Stimulated activated effector memory CD8-positive, alpha-beta T cell treated with anti-CD3 and anti-CD28 coated beads, Interleukin-12 subunit alpha, Interleukin-12 subunit beta, amount 100 ng/mL, for 72 hours (primary cell): ENCODE measurements around the gene ZBTB46.
A peak's percentile ranks its signal among the peaks of the same experiment; 100 is the strongest.

Experiments
- ATAC-seq: fragments of 150-1000 bp; cut with Tn5 transposase; 2 replicates; pipeline ENCODE4 v1.10.0; 2021
- DNase-seq, 2 donors: peaks; one replicate each; pipeline ENCODE4 v3.0.0; 2021 to 2022; ENCODE audit warnings: low spot score in 2 of 2
- H3K27ac Mint-ChIP-seq: one replicate; pipeline ENCODE4 v1.8.0; 2022; ENCODE audit warnings: mild to moderate bottlenecking, mixed read lengths
- H3K36me3 Mint-ChIP-seq: one replicate; pipeline ENCODE4 v1.8.0; 2022; ENCODE audit warnings: mild to moderate bottlenecking, mixed read lengths
- H3K4me1 Mint-ChIP-seq: one replicate; pipeline ENCODE4 v1.8.0; 2022; ENCODE audit warnings: mixed read lengths
- H3K4me3 Mint-ChIP-seq: one replicate; pipeline ENCODE4 v1.8.0; 2022; ENCODE audit warnings: mild to moderate bottlenecking, mixed read lengths
- H3K9me3 Mint-ChIP-seq: one replicate; pipeline ENCODE4 v1.8.0; 2022; ENCODE audit warnings: mixed read lengths

Gene ZBTB46

GRCh38 chr20:63740070-63740626 lies 90.9 kb downstream of the ZBTB46 start:
- no peaks in the 10 kb centered on the region for H3K9me3 Mint-ChIP-seq
- ATAC-seq: peak; percentile 24
- peak overlapping the region; percentile 55 for H3K4me3 Mint-ChIP-seq
- DNase-seq: peak in 1 of 2 donors; percentile 32
- H3K36me3 Mint-ChIP-seq: peaks cover 26% of the 10 kb centered on the region
- H3K4me1 Mint-ChIP-seq: peaks cover 20% of the 10 kb centered on the region
- H3K27ac Mint-ChIP-seq: no peak overlapping the region

- Mint-ChIP-seq H3K9me3 (no peaks in the 10 kb centered on the region), H3K27ac (peak within 1 kb of the TSS; percentile 26), H3K36me3 (peaks cover 26% of the 10 kb centered on the region), H3K4me3 (peak within 1 kb of the TSS; percentile 76), H3K4me1 (peaks cover 20% of the 10 kb centered on the region)
- DNase-seq: peak; percentile 65 to 76
- peak; percentile 69 for ATAC-seq
These were observed 91.7 kb downstream of the ZBTB46 start, which contains the start of gene SLC2A4RG for GRCh38 chr20:63739130-63740069. Gene SLC2A4RG, plus strand, starts transcription at chr20:63739776. Its CDS starts 137 bp downstream, at chr20:63739913.

- H3K4me3 Mint-ChIP-seq: peak overlapping the region; percentile 76
- no peak for ATAC-seq
- H3K36me3 Mint-ChIP-seq: peaks cover 26% of the 10 kb centered on the region
- DNase-seq: no peak
- H3K9me3 Mint-ChIP-seq: no peaks in the 10 kb centered on the region
- H3K27ac Mint-ChIP-seq: peak overlapping the region; percentile 26
- peaks cover 26% of the 10 kb centered on the region for H3K4me1 Mint-ChIP-seq
These were observed 92.4 kb downstream of the ZBTB46 start for GRCh38 chr20:63738687-63739129.

- Mint-ChIP-seq H3K27ac (peak overlapping the region; percentile 26), H3K4me1 (peaks cover 31% of the 10 kb centered on the region), H3K9me3 (no peaks in the 10 kb centered on the region), H3K4me3 (peak overlapping the region; percentile 76), H3K36me3 (peaks cover 24% of the 10 kb centered on the region)
- ATAC-seq (peak; percentile 3), DNase-seq (no peak)
These were observed 92.9 kb downstream of the ZBTB46 start for GRCh38 chr20:63737945-63738686.

- Mint-ChIP-seq H3K9me3 (no peaks in the 10 kb centered on the region), H3K27ac (no peak overlapping the region), H3K4me1 (peaks cover 31% of the 10 kb centered on the region), H3K36me3 (peaks cover 23% of the 10 kb centered on the region), H3K4me3 (peak overlapping the region; percentile 76)
- no peak for ATAC-seq
- no peak for DNase-seq
These were observed 93.4 kb downstream of the ZBTB46 start for GRCh38 chr20:63737695-63737944.

GRCh38 chr20:63736893-63737694 lies 94.0 kb downstream of the ZBTB46 start:
- Mint-ChIP-seq H3K4me3 (peak overlapping the region; percentile 76), H3K36me3 (peaks cover 23% of the 10 kb centered on the region), H3K9me3 (no peaks in the 10 kb centered on the region), H3K27ac (peak overlapping the region; percentile 91), H3K4me1 (peaks cover 31% of the 10 kb centered on the region)
- DNase-seq (peak; percentile 33 to 79), ATAC-seq (peak; percentile 29)

- peaks cover 31% of the 10 kb centered on the region for H3K4me1 Mint-ChIP-seq
- peak within 1 kb of the TSS; percentile 91 for H3K27ac Mint-ChIP-seq
- H3K4me3 Mint-ChIP-seq: peak within 1 kb of the TSS; percentile 76
These were observed 95.0 kb downstream of the ZBTB46 start, which contains the start of gene LIME1 for GRCh38 chr20:63735859-63736718. Gene LIME1, plus strand, starts transcription at chr20:63736664. Its CDS starts 886 bp downstream, at chr20:63737550.

GRCh38 chr20:63734946-63735858 lies 95.9 kb downstream of the ZBTB46 start:
- no peak for DNase-seq
- Mint-ChIP-seq H3K9me3 (no peaks in the 10 kb centered on the region), H3K27ac (peak overlapping the region; percentile 91), H3K4me3 (peak overlapping the region; percentile 76), H3K4me1 (peaks cover 31% of the 10 kb centered on the region), H3K36me3 (peaks cover 17% of the 10 kb centered on the region)
- ATAC-seq: no peak

More at GRCh38 chr20:63735859-63736718, 95.0 kb downstream of the ZBTB46 start, which contains the start of gene LIME1:
- H3K9me3 Mint-ChIP-seq: no peaks in the 10 kb centered on the region
- H3K36me3 Mint-ChIP-seq: peaks cover 17% of the 10 kb centered on the region
- DNase-seq (peak; percentile 47 to 77), ATAC-seq (peak; percentile 63)

- DNase-seq (no peak), ATAC-seq (no peak)
- Mint-ChIP-seq H3K9me3 (no peaks in the 10 kb centered on the region), H3K27ac (no peak overlapping the region), H3K36me3 (peaks cover 21% of the 10 kb centered on the region), H3K4me3 (no peak overlapping the region), H3K4me1 (peaks cover 31% of the 10 kb centered on the region)
These were observed 96.7 kb downstream of the ZBTB46 start for GRCh38 chr20:63734111-63734945.

GRCh38 chr20:63733579-63734081 lies 97.4 kb downstream of the ZBTB46 start:
- no peaks in the 10 kb centered on the region for H3K9me3 Mint-ChIP-seq
- H3K36me3 Mint-ChIP-seq: peaks cover 25% of the 10 kb centered on the region
- no peak overlapping the region for H3K4me3 Mint-ChIP-seq
- no peak overlapping the region for H3K27ac Mint-ChIP-seq
- no peak for DNase-seq
- ATAC-seq: no peak
- H3K4me1 Mint-ChIP-seq: peaks cover 31% of the 10 kb centered on the region

- H3K9me3 Mint-ChIP-seq: no peaks in the 10 kb centered on the region
- ATAC-seq: no peak
- peaks cover 31% of the 10 kb centered on the region for H3K4me1 Mint-ChIP-seq
- no peak for DNase-seq
- H3K36me3 Mint-ChIP-seq: peaks cover 30% of the 10 kb centered on the region
- no peak overlapping the region for H3K27ac Mint-ChIP-seq
- no peak overlapping the region for H3K4me3 Mint-ChIP-seq
These were observed 97.9 kb downstream of the ZBTB46 start for GRCh38 chr20:63733117-63733516.
